Spleen (tissue), 7 donors: ENCODE results near the gene SLC39A7.

Experiments
- POLR2A ChIP-seq, 3 donors: fragments of 450-650 bp; IDR thresholded peaks; one replicate each; pipeline ENCODE4 v1.5.1; 2017; ENCODE audit warnings: antibody characterized with exemption in 3 of 3, mild to moderate bottlenecking in 1 of 3
- POLR2AphosphoS5 ChIP-seq, 3 donors: sonication (generic); formaldehyde crosslinking; IDR thresholded peaks; one replicate each; pipeline ENCODE4 v1.5.1; 2017; ENCODE audit warnings: antibody characterized with exemption in 3 of 3
- TF ChIP-seq, protein P1 (sequence below), 11 experiments: fragments of 200-600 bp in 7 of 11; fragments of 450-650 bp in 4 of 11; sonication (generic) in 4 of 11; IDR thresholded peaks in 8 of 11; conservative IDR thresholded peaks in 3 of 11; 1 replicate in 7 of 11; 2 replicates in 4 of 11; pipeline versions ENCODE4 v1.4.0 to v1.8.0; 2016 to 2021; ENCODE audit warnings: antibody characterized with exemption in 11 of 11, inconsistent platforms in 4 of 11, mild to moderate bottlenecking in 1 of 11
- donor health status: DM: no; HTN: no; CAD: no; lungs with moderate emphysema.
- donor health status: DM: no; HTN: no; CAD: no.
- donor health status: DM: no; HTN: no; CAD: no.

- TF ChIP-seq, protein P1, sequence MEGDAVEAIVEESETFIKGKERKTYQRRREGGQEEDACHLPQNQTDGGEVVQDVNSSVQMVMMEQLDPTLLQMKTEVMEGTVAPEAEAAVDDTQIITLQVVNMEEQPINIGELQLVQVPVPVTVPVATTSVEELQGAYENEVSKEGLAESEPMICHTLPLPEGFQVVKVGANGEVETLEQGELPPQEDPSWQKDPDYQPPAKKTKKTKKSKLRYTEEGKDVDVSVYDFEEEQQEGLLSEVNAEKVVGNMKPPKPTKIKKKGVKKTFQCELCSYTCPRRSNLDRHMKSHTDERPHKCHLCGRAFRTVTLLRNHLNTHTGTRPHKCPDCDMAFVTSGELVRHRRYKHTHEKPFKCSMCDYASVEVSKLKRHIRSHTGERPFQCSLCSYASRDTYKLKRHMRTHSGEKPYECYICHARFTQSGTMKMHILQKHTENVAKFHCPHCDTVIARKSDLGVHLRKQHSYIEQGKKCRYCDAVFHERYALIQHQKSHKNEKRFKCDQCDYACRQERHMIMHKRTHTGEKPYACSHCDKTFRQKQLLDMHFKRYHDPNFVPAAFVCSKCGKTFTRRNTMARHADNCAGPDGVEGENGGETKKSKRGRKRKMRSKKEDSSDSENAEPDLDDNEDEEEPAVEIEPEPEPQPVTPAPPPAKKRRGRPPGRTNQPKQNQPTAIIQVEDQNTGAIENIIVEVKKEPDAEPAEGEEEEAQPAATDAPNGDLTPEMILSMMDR (IDR thresholded peaks at IDR 0.05 in 8 of 11, conservative IDR thresholded peaks at IDR 0.05 in 3 of 11): no peak
- TF ChIP-seq POLR2A (IDR thresholded peaks at IDR 0.05) (no peak), POLR2AphosphoS5 (IDR thresholded peaks at IDR 0.05) (no peak)
Measured at GRCh38 chr6:33249732-33250630, 49.3 kb downstream of the SLC39A7 start.
